NCI-H748 (cell line): ENCODE results near the gene LZTS3.
"Not testable (repeated sequence)": the region's sequence is repeated elsewhere in the genome, so short reads cannot be mapped to it uniquely, and the experiment has no call there.

Experiments
- DNase-seq: peaks from one replicate; lab custom pipeline; 2025; ENCODE audit not compliant: unreplicated experiment; lab: John Stamatoyannopoulos, UW

Gene LZTS3

DNA sequence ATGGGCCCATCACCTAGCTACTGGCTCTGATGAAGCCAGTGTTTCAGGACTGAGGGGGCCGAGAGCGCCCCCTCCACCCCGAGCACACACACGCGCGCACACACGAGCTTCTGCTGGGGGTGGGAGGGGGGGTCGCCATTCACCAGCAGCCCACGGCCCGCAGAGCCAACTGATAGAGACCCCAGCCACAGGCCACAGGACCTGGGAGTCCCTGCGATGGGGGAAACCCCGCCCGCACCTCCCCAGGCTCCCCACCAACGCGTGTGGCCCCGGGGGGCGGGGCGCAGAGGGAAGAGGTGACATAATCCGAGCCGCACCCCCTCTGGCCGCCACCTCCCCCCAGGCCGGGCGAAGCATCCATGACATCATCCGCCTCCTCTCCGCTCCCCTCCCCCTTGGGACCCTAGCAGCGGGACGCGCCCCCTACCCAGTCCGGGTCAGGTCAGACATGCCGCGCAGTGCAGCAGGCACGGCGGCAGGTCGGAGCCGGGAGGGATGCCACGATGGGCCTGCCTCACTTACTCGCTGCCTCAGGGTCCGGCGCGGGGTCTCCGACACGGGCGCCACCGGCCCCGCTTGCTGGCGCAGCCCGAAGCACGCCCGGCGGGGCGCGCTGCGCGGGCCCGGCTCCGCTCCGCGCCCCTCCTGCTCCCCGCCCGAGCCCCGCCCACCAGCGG is at the start of gene LZTS3:
TSS of gene LZTS3 (minus strand) at position 617 of the 677 bp plus-strand sequence. CDS start 6,386 bp downstream, outside the sequence.
- peak; percentile 94 for DNase-seq

- DNase-seq = no peak
Observed at GRCh38 chr20:3221398-3222226, 48.3 kb upstream of the LZTS3 start.

DNA sequence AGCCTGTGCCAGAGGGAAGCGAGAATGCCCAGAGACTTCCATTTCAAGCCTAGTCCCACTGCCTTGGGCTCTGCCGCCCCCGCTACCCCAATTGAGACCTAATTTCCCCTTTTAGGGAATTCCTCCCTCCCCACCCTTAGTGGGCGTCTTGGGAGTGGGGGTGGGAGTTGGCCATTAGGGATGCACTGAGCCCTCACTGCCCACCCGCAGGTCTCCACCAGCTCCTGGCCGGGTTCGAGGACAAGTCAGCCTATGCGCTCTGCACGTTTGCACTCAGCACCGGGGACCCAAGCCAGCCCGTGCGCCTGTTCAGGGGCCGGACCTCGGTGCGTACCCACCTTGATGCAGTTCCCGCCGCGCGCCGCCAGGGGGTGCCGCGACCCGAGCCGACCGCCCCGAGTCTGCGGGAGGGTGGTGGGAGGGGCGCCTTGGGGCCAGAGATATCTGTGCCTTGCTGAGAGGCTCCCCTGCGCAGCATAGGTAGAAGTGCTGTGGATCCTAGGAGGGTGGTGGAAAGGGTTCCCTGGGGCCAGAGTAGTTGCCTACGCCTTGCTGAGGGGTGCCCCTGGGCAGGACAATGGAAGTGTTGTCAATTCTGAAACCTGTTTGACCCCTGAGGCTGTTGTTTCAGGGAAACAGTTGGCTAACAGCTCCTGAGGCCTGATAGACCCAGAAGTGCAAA is 45.1 kb upstream of the LZTS3 start:
- DNase-seq = peak; percentile 63

- DNase-seq = not testable (repeated sequence)
Observed at GRCh38 chr20:3215359-3215917, 42.1 kb upstream of the LZTS3 start.

GRCh38 chr20:3213226-3213625 is 39.9 kb upstream of the LZTS3 start:
- DNase-seq = no peak

DNA sequence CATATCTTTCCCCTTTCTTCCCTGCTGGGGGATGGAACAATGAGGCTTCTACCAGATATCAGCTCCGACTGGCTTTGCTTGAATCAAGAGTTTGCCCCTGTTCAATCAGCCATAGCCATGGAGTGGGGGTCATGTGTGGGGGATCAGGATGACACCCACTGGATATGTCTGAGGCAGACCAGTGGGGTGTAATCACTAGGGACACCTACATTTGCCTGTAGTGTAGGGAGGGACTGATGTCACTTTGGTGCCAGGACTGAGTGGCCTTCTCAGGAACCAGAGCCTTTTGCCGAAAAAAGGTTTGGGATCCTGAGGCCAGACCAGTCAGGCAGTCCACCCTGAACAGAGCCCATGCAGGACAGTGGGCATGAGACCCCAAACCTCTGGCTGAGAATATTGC is 37.0 kb upstream of the LZTS3 start:
- DNase-seq = no peak

GRCh38 chr20:3209946-3210317 is 36.6 kb upstream of the LZTS3 start:
- no peak for DNase-seq

- peak; percentile 63 for DNase-seq
Observed at GRCh38 chr20:3209257-3209945, 36.1 kb upstream of the LZTS3 start, which contains the start of gene ITPA. TSS of gene ITPA (plus strand) at chr20:3209498. CDS start at chr20:3209552, 54 bp downstream.

DNA sequence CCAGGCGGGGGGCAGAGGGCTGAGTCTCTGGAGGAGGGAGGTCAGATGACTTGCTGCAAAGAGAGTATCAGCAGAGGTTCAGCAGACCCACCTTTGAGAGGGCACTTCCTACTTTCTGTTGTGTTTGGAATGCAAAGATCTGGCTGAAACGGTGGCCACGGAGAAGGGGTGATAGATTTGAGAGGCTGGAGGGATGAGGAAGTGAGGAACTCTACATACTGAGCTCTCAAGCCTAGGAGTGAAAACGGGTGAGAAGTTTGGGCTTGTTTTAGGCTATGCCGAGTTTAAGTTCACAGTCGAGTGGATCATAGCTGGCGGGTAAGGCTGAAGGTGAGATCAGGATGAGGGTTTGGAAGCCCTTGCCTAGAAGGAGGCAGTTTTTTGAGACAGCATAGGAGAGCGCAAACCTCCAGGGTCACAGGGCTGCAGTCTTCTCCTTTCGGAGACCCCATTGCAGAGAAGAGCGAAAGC is 35.5 kb upstream of the LZTS3 start:
- no peak for DNase-seq

- DNase-seq = peak; percentile 96
Observed at GRCh38 chr20:3204124-3204794, 30.9 kb upstream of the LZTS3 start, which contains the start of gene DDRGK1. TSS of gene DDRGK1 (minus strand) at chr20:3204682. CDS start at chr20:3204627, 55 bp downstream.

- peak; percentile 87 for DNase-seq
Observed at GRCh38 chr20:3203315-3204123, 30.2 kb upstream of the LZTS3 start.

- DNase-seq = no peak
Observed at GRCh38 chr20:3202965-3203314, 29.6 kb upstream of the LZTS3 start.

GRCh38 chr20:3199976-3200755 is 26.8 kb upstream of the LZTS3 start:
- DNase-seq = no peak

GRCh38 chr20:3199206-3199605 is 25.9 kb upstream of the LZTS3 start:
- no peak for DNase-seq

DNA sequence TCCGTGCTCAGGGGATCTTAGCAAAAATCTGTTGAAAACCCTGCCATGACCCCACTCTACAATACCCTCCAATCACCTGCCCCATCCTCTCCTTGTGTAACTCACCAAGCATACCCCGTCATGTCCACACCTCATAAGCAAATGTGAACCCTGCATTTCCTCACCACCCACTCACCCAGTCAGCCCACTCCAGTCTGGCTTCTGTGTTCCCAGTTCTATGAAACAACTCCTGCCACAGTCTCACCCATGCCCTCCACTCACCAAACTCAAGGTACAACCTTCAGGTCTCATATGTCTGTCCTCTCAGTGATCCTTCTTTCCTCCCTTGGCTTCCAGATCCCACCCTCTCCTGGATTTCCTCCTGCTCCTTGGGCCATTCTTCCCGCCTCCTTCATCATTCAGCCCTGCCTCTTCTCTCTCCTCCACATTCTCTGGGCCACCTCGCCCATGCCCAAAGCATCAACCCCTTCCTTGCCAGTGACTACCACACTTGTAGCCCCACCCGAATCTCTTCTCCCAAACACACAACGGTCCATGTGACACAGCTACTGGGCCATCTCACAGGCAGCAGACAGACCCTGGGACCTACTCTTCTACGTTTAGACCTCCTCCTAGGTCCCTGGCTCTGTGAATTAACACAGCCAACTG is 22.4 kb upstream of the LZTS3 start:
- DNase-seq = no peak

DNA sequence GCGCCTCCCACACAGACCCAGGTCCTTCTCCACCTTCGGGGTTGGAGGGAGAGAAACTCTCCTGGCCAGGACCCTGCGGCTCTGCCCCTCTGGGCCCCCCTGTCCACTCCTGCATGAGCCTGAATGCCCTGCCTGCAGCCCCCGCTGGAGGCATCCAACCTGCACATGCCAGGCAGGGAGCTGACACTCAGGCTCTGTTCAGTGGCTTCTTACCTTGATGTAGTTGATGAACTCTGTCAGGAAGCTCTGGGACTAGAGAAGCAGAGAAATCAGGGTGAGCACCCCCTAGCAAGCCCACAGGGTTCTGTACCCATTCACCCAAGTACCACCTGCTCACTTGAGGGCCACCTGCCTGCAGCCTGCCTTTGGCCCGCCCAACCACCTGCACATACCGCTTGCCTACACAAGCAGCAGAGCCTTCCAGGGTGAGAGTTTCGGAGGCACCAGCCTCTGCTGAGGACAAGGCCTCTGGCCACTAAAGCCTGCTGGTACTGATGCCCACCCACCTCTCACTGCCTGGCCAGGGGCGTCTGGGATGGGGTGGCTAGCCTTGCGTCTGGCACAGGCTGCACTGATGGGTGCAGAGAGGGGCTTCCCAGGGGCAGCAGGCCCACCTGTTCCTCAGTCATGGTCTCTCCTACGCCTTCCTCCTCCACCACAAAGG is 21.4 kb upstream of the LZTS3 start:
- DNase-seq = no peak

DNA sequence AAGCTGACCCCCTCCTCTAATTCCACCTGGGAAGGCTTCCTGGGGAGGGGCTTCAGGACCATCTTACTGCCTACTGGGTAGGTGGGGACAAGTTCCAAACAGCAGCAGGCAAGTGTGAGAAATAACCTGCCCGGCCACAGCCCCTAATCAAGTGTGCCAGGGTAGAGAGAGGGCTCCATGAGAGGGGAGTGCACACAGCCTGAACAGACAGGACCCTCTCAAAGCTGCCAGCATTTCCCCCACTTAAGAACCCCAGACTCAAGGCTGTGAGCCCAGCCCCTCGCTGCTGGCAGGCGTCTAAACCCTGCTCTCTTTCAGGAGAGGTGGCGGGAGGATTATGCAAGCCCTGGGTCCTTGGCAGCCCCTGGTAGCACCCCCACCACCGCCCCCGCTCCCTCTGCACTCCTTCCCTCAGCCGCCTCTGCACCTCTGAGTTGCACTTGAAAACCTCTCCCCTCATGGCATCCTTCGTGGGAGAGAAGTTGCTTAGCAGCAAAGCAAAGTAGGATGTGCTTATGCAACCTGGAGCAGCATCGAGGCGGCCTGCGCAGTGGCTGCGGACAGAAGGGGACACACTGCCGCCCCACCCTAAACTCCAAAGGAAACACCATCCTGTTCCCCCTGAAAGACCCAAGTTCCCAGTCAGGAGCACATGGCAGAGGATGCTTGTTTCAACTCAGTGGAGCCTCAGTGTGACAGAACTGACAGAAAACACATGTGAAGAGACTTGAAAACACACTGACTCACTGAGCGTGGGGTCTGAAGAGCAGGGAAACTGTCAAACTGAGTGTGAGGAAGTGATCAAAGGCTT is 20.7 kb upstream of the LZTS3 start:
- no peak for DNase-seq
